ENCODE results near the gene VPS39.

VPS39 gene

DNA sequence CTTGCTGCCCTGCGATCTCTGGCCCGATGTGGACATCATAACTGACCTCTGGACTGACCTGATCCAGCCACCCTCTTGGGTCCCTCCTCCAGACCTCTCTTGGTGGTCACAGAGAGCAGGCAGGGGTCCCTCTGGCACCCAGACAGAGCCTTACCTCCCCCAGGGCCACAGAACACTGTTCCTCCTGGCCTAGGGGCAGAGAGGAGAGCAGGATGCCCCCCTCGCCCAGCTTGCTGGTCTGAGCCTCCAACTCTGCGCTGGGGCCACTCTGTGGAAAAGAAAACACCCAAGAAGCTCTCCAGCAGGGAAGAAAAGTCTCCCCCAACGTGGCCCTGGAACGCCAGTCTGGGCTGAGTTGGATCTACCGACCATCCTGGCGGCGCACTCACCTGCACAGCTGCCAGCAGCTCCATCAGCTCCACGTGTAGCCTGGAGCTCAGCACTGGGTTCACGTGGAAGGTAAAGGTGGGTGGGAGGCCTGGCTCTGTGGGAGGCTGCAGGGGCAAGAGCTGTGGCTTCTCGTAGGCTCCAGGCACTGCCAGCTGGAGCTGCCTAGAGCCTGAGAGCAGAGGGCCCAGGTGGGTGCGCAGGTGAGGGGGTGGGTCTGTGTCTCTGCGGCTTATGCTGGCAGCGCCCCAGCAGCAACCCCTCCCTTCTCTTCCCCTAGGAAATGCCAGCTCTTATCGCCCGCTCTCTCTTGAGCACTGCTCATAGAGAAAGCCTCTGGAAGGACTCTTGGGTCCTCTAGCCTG lies 57.7 kb downstream of the VPS39 start:
- H3K79me2 ChIP-seq (ENCODE audit: low read length), result no peaks in the 10 kb centered on the region
- no peaks in the 10 kb centered on the region for H3K9me3 ChIP-seq (replicated peaks; ENCODE audit: insufficient read depth, low read length)
- H3K27ac ChIP-seq (ENCODE audit: low read length), result no peak overlapping the region
- H3K9me2 ChIP-seq (replicated peaks; ENCODE audit: insufficient read depth, low read length), result no peaks in the 10 kb centered on the region
- no peak overlapping the region for H3K9ac ChIP-seq (ENCODE audit: low read length)
- H3K27me3 ChIP-seq (replicated peaks; ENCODE audit: insufficient read depth, low read length), result peaks cover 11% of the 10 kb centered on the region; the same call in 1 of the 2 replicates
- DNase-seq, result no peak
- no peaks in the 10 kb centered on the region for H3K4me1 ChIP-seq (ENCODE audit: low read length)
- H3K36me3 ChIP-seq (replicated peaks; ENCODE audit: insufficient read depth, low read length), result no peaks in the 10 kb centered on the region
- TF ChIP-seq, protein P1, sequence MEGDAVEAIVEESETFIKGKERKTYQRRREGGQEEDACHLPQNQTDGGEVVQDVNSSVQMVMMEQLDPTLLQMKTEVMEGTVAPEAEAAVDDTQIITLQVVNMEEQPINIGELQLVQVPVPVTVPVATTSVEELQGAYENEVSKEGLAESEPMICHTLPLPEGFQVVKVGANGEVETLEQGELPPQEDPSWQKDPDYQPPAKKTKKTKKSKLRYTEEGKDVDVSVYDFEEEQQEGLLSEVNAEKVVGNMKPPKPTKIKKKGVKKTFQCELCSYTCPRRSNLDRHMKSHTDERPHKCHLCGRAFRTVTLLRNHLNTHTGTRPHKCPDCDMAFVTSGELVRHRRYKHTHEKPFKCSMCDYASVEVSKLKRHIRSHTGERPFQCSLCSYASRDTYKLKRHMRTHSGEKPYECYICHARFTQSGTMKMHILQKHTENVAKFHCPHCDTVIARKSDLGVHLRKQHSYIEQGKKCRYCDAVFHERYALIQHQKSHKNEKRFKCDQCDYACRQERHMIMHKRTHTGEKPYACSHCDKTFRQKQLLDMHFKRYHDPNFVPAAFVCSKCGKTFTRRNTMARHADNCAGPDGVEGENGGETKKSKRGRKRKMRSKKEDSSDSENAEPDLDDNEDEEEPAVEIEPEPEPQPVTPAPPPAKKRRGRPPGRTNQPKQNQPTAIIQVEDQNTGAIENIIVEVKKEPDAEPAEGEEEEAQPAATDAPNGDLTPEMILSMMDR (IDR thresholded peaks at IDR 0.05; ENCODE audit: low read length), result no peak
- TF ChIP-seq EZH2 (optimal IDR thresholded peaks at IDR 0.05; ENCODE audit: low read depth, low read length) (no peak), EZH2phosphoT487 (IDR thresholded peaks at IDR 0.05; ENCODE audit: low read length) (no peak)
- no peaks in the 10 kb centered on the region for H4K20me1 ChIP-seq (ENCODE audit: insufficient read depth, low read length)
- H3K4me2 ChIP-seq (ENCODE audit: low read depth, low read length), result no peak overlapping the region
- H2AFZ ChIP-seq (ENCODE audit: low read length), result no peak overlapping the region
- no peaks in the 10 kb centered on the region for H3F3A ChIP-seq (ENCODE audit: insufficient read depth, low read length)
- no peak overlapping the region for H3K4me3 ChIP-seq (ENCODE audit: low read length)

DNA sequence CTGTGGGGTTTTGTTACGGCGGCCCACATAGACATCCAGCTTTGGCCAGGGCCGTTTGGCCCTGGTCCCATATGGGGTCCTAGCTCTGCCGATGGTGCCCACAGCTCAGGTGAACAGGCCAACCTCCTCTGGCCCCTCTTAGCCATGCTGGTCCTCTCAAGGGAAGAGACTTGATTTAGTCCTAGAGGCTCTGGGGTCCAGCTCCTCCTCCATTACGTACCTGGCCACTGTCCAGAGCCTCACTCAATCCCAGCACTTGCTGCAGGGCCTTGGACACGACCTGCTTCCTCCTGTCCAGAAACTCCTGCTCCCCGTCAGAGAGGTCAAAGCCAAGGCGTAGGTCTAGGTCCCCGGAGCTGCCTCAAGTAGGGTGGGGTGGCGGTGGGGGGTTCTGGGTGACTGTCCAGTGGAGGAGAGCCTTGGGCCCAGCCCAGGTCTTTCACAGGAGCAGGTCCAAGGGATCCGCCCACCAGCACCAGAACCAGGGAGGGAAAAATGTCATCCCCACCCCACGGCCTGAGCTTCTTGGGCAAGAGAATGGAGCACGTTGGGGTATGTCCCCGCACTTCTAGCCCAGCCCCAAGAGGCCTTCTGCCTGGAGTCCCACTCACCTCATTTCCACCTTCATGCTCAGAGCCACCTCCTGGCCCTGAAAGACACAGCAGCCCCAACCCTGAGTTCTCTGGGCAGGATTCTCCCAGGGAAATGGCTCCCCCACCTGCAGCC lies 58.4 kb downstream of the VPS39 start:
- Histone ChIP-seq H3F3A (ENCODE audit: insufficient read depth, low read length) (no peaks in the 10 kb centered on the region), H3K79me2 (ENCODE audit: low read length) (no peaks in the 10 kb centered on the region), H3K4me3 (ENCODE audit: low read length) (no peak overlapping the region), H3K36me3 (replicated peaks; ENCODE audit: insufficient read depth, low read length) (no peaks in the 10 kb centered on the region), H3K27ac (ENCODE audit: low read length) (no peak overlapping the region), H3K9me3 (replicated peaks; ENCODE audit: insufficient read depth, low read length) (no peaks in the 10 kb centered on the region), H3K9ac (ENCODE audit: low read length) (no peak overlapping the region), H3K4me1 (ENCODE audit: low read length) (no peaks in the 10 kb centered on the region), H3K27me3 (replicated peaks; ENCODE audit: insufficient read depth, low read length) (peaks cover 16% of the 10 kb centered on the region; the same call in 1 of the 2 replicates), H3K4me2 (ENCODE audit: low read depth, low read length) (no peak overlapping the region), H2AFZ (ENCODE audit: low read length) (no peak overlapping the region), H4K20me1 (ENCODE audit: insufficient read depth, low read length) (no peaks in the 10 kb centered on the region), H3K9me2 (replicated peaks; ENCODE audit: insufficient read depth, low read length) (no peaks in the 10 kb centered on the region)
- no peak for TF ChIP-seq EZH2 (optimal IDR thresholded peaks at IDR 0.05; ENCODE audit: low read depth, low read length)
- no peak for TF ChIP-seq EZH2phosphoT487 (IDR thresholded peaks at IDR 0.05; ENCODE audit: low read length)
- TF ChIP-seq, protein P1 (IDR thresholded peaks at IDR 0.05; ENCODE audit: low read length), result no peak
- no peak for DNase-seq

DNA sequence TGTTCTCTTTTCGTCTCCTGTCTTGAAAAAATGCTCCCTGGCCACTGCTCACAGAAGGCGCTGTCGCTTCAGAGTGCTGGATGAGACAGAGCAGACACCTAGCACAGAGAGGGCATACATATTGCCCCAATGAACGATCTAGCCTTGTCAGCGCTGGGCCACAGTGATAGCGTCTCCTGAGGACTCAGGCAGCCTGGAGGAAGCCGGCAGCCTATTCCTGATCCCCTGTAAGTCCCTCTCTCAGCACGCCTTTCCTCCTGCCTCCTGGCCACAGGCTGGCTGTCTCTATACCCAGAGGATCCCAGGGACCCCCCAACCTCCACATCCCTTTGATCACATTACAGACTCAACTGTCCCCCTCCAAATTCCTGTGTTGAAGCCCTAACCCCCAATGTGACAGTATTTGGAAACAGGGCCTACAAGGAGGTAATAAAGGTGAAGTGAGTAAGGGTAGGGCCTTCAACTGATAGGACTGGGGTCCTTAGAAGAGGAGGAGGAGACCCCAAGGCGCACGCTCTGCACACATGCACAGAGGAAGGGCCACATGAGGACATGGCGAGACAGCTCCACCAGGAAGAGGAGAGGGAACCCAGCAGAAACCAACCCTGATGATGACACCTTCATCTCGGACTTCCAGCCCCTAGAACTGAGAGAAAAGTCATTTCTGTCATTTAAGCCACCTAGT lies 59.2 kb downstream of the VPS39 start:
- Histone ChIP-seq H3K36me3 (replicated peaks; ENCODE audit: insufficient read depth, low read length) (no peaks in the 10 kb centered on the region), H3K4me2 (ENCODE audit: low read depth, low read length) (no peak overlapping the region), H2AFZ (ENCODE audit: low read length) (no peak overlapping the region), H3F3A (ENCODE audit: insufficient read depth, low read length) (no peaks in the 10 kb centered on the region), H3K79me2 (ENCODE audit: low read length) (no peaks in the 10 kb centered on the region), H3K27ac (ENCODE audit: low read length) (no peak overlapping the region), H3K27me3 (replicated peaks; ENCODE audit: insufficient read depth, low read length) (peaks cover 16% of the 10 kb centered on the region; the same call in 1 of the 2 replicates), H3K9me3 (replicated peaks; ENCODE audit: insufficient read depth, low read length) (no peaks in the 10 kb centered on the region), H4K20me1 (ENCODE audit: insufficient read depth, low read length) (no peaks in the 10 kb centered on the region), H3K9me2 (replicated peaks; ENCODE audit: insufficient read depth, low read length) (no peaks in the 10 kb centered on the region), H3K9ac (ENCODE audit: low read length) (no peak overlapping the region), H3K4me1 (ENCODE audit: low read length) (no peaks in the 10 kb centered on the region), H3K4me3 (ENCODE audit: low read length) (no peak overlapping the region)
- no peak for DNase-seq
- TF ChIP-seq EZH2 (optimal IDR thresholded peaks at IDR 0.05; ENCODE audit: low read depth, low read length) (no peak), EZH2phosphoT487 (IDR thresholded peaks at IDR 0.05; ENCODE audit: low read length) (no peak)
- TF ChIP-seq, protein P1 (IDR thresholded peaks at IDR 0.05; ENCODE audit: low read length), result no peak

Data from MM.1S (cell line).